Embryonic facial prominence (tissue), 1 donor: ENCODE measurements around the gene DGKZ.
"Not testable (repeated sequence)": the region's sequence is repeated elsewhere in the genome, so short reads cannot be mapped to it uniquely, and the experiment has no call there.

ENCODE experiments used
- DNase-seq: peaks from one replicate; pipeline ENCODE4 v3.0.0-alpha.2; 2016; ENCODE audit errors: extremely low spot score

Gene DGKZ

GRCh38 chr11:46346886-46347636, at the start of gene DGKZ:
TSS of gene DGKZ (plus strand) at chr11:46347463. CDS start at chr11:46347660, 197 bp downstream.
- DNase-seq = no peak

- no peak for DNase-seq
Measured at GRCh38 chr11:46298699-46299433, 48.4 kb upstream of the DGKZ start.

GRCh38 chr11:46299451-46299961, 47.8 kb upstream of the DGKZ start:
- no peak for DNase-seq

GRCh38 chr11:46300270-46300669, 47.0 kb upstream of the DGKZ start:
- no peak for DNase-seq

GRCh38 chr11:46302866-46303265, 44.4 kb upstream of the DGKZ start:
- DNase-seq = no peak

GRCh38 chr11:46304036-46304435, 43.2 kb upstream of the DGKZ start:
- not testable (repeated sequence) for DNase-seq

GRCh38 chr11:46304605-46305179, 42.6 kb upstream of the DGKZ start:
- DNase-seq = no peak

- no peak for DNase-seq
Measured at GRCh38 chr11:46305295-46305694, 42.0 kb upstream of the DGKZ start.

- DNase-seq = no peak
Measured at GRCh38 chr11:46306296-46306853, 40.9 kb upstream of the DGKZ start.

- no peak for DNase-seq
Measured at GRCh38 chr11:46307369-46307768, 39.9 kb upstream of the DGKZ start.

- no peak for DNase-seq
Measured at GRCh38 chr11:46307785-46308341, 39.4 kb upstream of the DGKZ start.

GRCh38 chr11:46308631-46309419, 38.4 kb upstream of the DGKZ start:
- no peak for DNase-seq

- DNase-seq = no peak
Measured at GRCh38 chr11:46309814-46310259, 37.4 kb upstream of the DGKZ start.

GRCh38 chr11:46315033-46315738, 32.1 kb upstream of the DGKZ start:
- DNase-seq = no peak

- DNase-seq = no peak
Measured at GRCh38 chr11:46315783-46316563, 31.3 kb upstream of the DGKZ start.

- DNase-seq = no peak
Measured at GRCh38 chr11:46319074-46319453, 28.2 kb upstream of the DGKZ start.

- no peak for DNase-seq
Measured at GRCh38 chr11:46321757-46322156, 25.5 kb upstream of the DGKZ start.

GRCh38 chr11:46322759-46323158, 24.5 kb upstream of the DGKZ start:
- no peak for DNase-seq

- DNase-seq = no peak
Measured at GRCh38 chr11:46326813-46327416, 20.3 kb upstream of the DGKZ start.
